Effector memory CD4-positive, alpha-beta T cell (primary cell): Measurements from ENCODE around the gene MCCC2.
"Not testable (repeated sequence)": the region's sequence is repeated elsewhere in the genome, so short reads cannot be mapped to it uniquely, and the experiment has no call there.

ENCODE experiments used
- DNase-seq, 3 donors: peaks; one replicate each; pipeline ENCODE4 v3.0.0-alpha.2; 2020
- H3K27ac ChIP-seq: 2 replicates; pipeline ENCODE4 v1.7.0; 2013; ENCODE audit warnings: mild to moderate bottlenecking, low read length, moderate library complexity; ENCODE audit not compliant: insufficient read depth, poor library complexity, severe bottlenecking
- H3K27me3 ChIP-seq: replicated peaks from 2 replicates; pipeline ENCODE4 v1.7.0; 2013; ENCODE audit warnings: mild to moderate bottlenecking, low read length; ENCODE audit not compliant: insufficient read depth, control insufficient read depth, poor library complexity, severe bottlenecking
- H3K36me3 ChIP-seq: 2 replicates; pipeline ENCODE4 v1.7.0; 2013; ENCODE audit warnings: mild to moderate bottlenecking, low read length, moderate library complexity; ENCODE audit not compliant: control insufficient read depth, insufficient read depth
- H3K4me1 ChIP-seq: 2 replicates; pipeline ENCODE4 v1.7.0; 2013; ENCODE audit warnings: low read length, mild to moderate bottlenecking; ENCODE audit not compliant: control insufficient read depth, insufficient read depth, poor library complexity, severe bottlenecking
- H3K4me3 ChIP-seq: 2 replicates; pipeline ENCODE4 v1.7.0; 2013; ENCODE audit warnings: low read length, low read depth, mild to moderate bottlenecking; ENCODE audit not compliant: insufficient read depth, poor library complexity, severe bottlenecking
- H3K9me3 ChIP-seq: 2 replicates; pipeline ENCODE4 v1.7.0; 2013; ENCODE audit warnings: mild to moderate bottlenecking, low read length, moderate library complexity; ENCODE audit not compliant: control insufficient read depth

Gene MCCC2

GRCh38 chr5:71596169-71596568, 9.0 kb downstream of the MCCC2 start:
- Histone ChIP-seq H3K36me3 (peaks cover 24% of the 10 kb centered on the region), H3K27ac (no peak overlapping the region), H3K9me3 (no peaks in the 10 kb centered on the region), H3K27me3 (no peaks in the 10 kb centered on the region), H3K4me3 (no peak overlapping the region), H3K4me1 (peaks cover 7% of the 10 kb centered on the region)
- DNase-seq: no peak

- no peaks in the 10 kb centered on the region for H3K27me3 ChIP-seq
- no peak overlapping the region for H3K4me3 ChIP-seq
- H3K4me1 ChIP-seq: peaks cover 7% of the 10 kb centered on the region
- no peaks in the 10 kb centered on the region for H3K9me3 ChIP-seq
- DNase-seq: no peak
- H3K27ac ChIP-seq: no peak overlapping the region
- H3K36me3 ChIP-seq: peaks cover 24% of the 10 kb centered on the region
These were observed 9.9 kb downstream of the MCCC2 start for GRCh38 chr5:71597001-71597400.

- Histone ChIP-seq H3K27me3 (no peaks in the 10 kb centered on the region), H3K9me3 (no peaks in the 10 kb centered on the region), H3K27ac (peak overlapping the region; percentile 36), H3K36me3 (peaks cover 36% of the 10 kb centered on the region), H3K4me1 (peaks cover 7% of the 10 kb centered on the region), H3K4me3 (no peak overlapping the region)
- no peak for DNase-seq
These were observed 13.6 kb downstream of the MCCC2 start for GRCh38 chr5:71600783-71601182.

GRCh38 chr5:71601222-71602026, 14.3 kb downstream of the MCCC2 start:
- Histone ChIP-seq H3K4me1 (peaks cover 7% of the 10 kb centered on the region), H3K27me3 (no peaks in the 10 kb centered on the region), H3K36me3 (peaks cover 36% of the 10 kb centered on the region), H3K9me3 (no peaks in the 10 kb centered on the region), H3K27ac (peak overlapping the region; percentile 36), H3K4me3 (no peak overlapping the region)
- peak; percentile 51 to 67 (median 61) for DNase-seq

- DNase-seq: not testable (repeated sequence)
These were observed 22.8 kb downstream of the MCCC2 start for GRCh38 chr5:71609916-71610315.

GRCh38 chr5:71615809-71616208, 28.7 kb downstream of the MCCC2 start:
- Histone ChIP-seq H3K4me3 (no peak overlapping the region), H3K9me3 (no peaks in the 10 kb centered on the region), H3K36me3 (peaks cover 22% of the 10 kb centered on the region)

More at GRCh38 chr5:71609916-71610315, 22.8 kb downstream of the MCCC2 start:
- not testable (repeated sequence) for H3K27me3 ChIP-seq, H3K4me1 ChIP-seq, H3K4me3 ChIP-seq, H3K27ac ChIP-seq, H3K36me3 ChIP-seq, H3K9me3 ChIP-seq

GRCh38 chr5:71620630-71621029, 33.5 kb downstream of the MCCC2 start:
- peaks cover 22% of the 10 kb centered on the region for H3K36me3 ChIP-seq
- no peaks in the 10 kb centered on the region for H3K4me1 ChIP-seq
- no peak overlapping the region for H3K4me3 ChIP-seq
- DNase-seq: no peak
- H3K27me3 ChIP-seq: no peaks in the 10 kb centered on the region
- no peak overlapping the region for H3K27ac ChIP-seq
- H3K9me3 ChIP-seq: no peaks in the 10 kb centered on the region

More at GRCh38 chr5:71615809-71616208, 28.7 kb downstream of the MCCC2 start:
- no peaks in the 10 kb centered on the region for H3K27me3 ChIP-seq
- H3K4me1 ChIP-seq: no peaks in the 10 kb centered on the region
- no peak overlapping the region for H3K27ac ChIP-seq
- DNase-seq: no peak

GRCh38 chr5:71621268-71621667, 34.1 kb downstream of the MCCC2 start:
- H3K4me1 ChIP-seq: no peaks in the 10 kb centered on the region

GRCh38 chr5:71621741-71622140, 34.6 kb downstream of the MCCC2 start:
- H3K27ac ChIP-seq: no peak overlapping the region
- H3K4me3 ChIP-seq: no peak overlapping the region
- no peak for DNase-seq
- H3K4me1 ChIP-seq: no peaks in the 10 kb centered on the region
- H3K36me3 ChIP-seq: peaks cover 15% of the 10 kb centered on the region
- no peaks in the 10 kb centered on the region for H3K27me3 ChIP-seq
- H3K9me3 ChIP-seq: no peaks in the 10 kb centered on the region

More at GRCh38 chr5:71621268-71621667, 34.1 kb downstream of the MCCC2 start:
- H3K27me3 ChIP-seq: no peaks in the 10 kb centered on the region
- no peak overlapping the region for H3K27ac ChIP-seq
- peaks cover 15% of the 10 kb centered on the region for H3K36me3 ChIP-seq
- H3K4me3 ChIP-seq: no peak overlapping the region
- H3K9me3 ChIP-seq: no peaks in the 10 kb centered on the region
- DNase-seq: no peak

GRCh38 chr5:71623221-71623794, 36.2 kb downstream of the MCCC2 start:
- H3K27ac ChIP-seq: no peak overlapping the region
- no peak for DNase-seq

More at GRCh38 chr5:71623221-71623794, 36.2 kb downstream of the MCCC2 start:
- Histone ChIP-seq H3K36me3 (peaks cover 13% of the 10 kb centered on the region), H3K27me3 (no peaks in the 10 kb centered on the region), H3K4me3 (no peak overlapping the region), H3K9me3 (no peaks in the 10 kb centered on the region), H3K4me1 (no peaks in the 10 kb centered on the region)
